ENCODE results near the gene SPSB4. TPM values are rescaled to one million over a fixed set of nuclear protein-coding genes. Genes with fewer than 3 reads are reported as not detected.

SPSB4 gene
- total and polyA plus RNA-seq, 9 of the 15 experiments (the other 6 are each of a cell fraction or from before 2014, with no cell fraction given), result not detected

DNA sequence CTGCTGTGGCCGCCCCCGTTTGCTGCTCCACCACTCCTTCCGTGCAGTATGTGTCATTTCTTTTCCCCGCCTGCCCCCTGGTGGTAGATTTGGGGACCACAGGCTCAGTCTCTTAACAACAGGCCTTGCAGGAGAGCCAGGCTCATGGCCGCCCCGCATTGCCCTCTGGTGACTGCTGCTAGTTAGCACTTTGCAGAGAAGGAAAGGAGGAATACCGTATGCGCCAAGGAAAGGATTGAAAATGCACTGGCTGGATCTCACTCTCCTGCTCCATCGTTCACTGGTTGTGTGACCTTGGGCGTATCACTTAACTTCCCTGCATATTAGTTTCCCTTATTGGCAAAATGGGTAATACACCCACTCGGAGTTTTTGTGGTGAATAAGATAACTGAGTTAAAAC, 141.2 kb downstream of the SPSB4 start (continued):
- no peak for TF ChIP-seq MTF1 (CRISPR knock-in tag; IDR thresholded peaks at IDR 0.05; ENCODE audit: borderline replicate concordance)
- TF ChIP-seq, protein P1, sequence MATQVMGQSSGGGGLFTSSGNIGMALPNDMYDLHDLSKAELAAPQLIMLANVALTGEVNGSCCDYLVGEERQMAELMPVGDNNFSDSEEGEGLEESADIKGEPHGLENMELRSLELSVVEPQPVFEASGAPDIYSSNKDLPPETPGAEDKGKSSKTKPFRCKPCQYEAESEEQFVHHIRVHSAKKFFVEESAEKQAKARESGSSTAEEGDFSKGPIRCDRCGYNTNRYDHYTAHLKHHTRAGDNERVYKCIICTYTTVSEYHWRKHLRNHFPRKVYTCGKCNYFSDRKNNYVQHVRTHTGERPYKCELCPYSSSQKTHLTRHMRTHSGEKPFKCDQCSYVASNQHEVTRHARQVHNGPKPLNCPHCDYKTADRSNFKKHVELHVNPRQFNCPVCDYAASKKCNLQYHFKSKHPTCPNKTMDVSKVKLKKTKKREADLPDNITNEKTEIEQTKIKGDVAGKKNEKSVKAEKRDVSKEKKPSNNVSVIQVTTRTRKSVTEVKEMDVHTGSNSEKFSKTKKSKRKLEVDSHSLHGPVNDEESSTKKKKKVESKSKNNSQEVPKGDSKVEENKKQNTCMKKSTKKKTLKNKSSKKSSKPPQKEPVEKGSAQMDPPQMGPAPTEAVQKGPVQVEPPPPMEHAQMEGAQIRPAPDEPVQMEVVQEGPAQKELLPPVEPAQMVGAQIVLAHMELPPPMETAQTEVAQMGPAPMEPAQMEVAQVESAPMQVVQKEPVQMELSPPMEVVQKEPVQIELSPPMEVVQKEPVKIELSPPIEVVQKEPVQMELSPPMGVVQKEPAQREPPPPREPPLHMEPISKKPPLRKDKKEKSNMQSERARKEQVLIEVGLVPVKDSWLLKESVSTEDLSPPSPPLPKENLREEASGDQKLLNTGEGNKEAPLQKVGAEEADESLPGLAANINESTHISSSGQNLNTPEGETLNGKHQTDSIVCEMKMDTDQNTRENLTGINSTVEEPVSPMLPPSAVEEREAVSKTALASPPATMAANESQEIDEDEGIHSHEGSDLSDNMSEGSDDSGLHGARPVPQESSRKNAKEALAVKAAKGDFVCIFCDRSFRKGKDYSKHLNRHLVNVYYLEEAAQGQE (IDR thresholded peaks at IDR 0.05; ENCODE audit: borderline replicate concordance), result peak; percentile 90
- TF ChIP-seq, protein P1 (CRISPR knock-in tag; IDR thresholded peaks at IDR 0.05; ENCODE audit: low read depth), result no peak
- no peak for TF ChIP-seq SAP30 (IDR thresholded peaks at IDR 0.05; ENCODE audit: borderline replicate concordance, insufficient read depth, low read depth, low read length, poor library complexity, severe bottlenecking)
- TF ChIP-seq STAG1 (CRISPR knock-in tag; IDR thresholded peaks at IDR 0.05; ENCODE audit: borderline replicate concordance), result peak; percentile 95
- 0 out of 2 replicates have a peak, but pooled peaks have one; percentile 38 for TF ChIP-seq ELF1 (tag; IDR thresholded peaks at IDR 0.05)
- TF ChIP-seq POLR3G (IDR thresholded peaks at IDR 0.05; ENCODE audit: extremely low read depth, insufficient read length, insufficient replicate concordance), result no peak
- TF ChIP-seq, protein P2, sequence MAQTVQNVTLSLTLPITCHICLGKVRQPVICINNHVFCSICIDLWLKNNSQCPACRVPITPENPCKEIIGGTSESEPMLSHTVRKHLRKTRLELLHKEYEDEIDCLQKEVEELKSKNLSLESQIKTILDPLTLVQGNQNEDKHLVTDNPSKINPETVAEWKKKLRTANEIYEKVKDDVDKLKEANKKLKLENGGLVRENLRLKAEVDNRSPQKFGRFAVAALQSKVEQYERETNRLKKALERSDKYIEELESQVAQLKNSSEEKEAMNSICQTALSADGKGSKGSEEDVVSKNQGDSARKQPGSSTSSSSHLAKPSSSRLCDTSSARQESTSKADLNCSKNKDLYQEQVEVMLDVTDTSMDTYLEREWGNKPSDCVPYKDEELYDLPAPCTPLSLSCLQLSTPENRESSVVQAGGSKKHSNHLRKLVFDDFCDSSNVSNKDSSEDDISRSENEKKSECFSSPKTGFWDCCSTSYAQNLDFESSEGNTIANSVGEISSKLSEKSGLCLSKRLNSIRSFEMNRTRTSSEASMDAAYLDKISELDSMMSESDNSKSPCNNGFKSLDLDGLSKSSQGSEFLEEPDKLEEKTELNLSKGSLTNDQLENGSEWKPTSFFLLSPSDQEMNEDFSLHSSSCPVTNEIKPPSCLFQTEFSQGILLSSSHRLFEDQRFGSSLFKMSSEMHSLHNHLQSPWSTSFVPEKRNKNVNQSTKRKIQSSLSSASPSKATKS (CRISPR knock-in tag; IDR thresholded peaks at IDR 0.05), result no peak
- peak; percentile 14; the same call in 1 of the 2 replicates for TF ChIP-seq ESRRA (IDR thresholded peaks at IDR 0.05; ENCODE audit: borderline replicate concordance, low read depth)
- TF ChIP-seq, protein P3, sequence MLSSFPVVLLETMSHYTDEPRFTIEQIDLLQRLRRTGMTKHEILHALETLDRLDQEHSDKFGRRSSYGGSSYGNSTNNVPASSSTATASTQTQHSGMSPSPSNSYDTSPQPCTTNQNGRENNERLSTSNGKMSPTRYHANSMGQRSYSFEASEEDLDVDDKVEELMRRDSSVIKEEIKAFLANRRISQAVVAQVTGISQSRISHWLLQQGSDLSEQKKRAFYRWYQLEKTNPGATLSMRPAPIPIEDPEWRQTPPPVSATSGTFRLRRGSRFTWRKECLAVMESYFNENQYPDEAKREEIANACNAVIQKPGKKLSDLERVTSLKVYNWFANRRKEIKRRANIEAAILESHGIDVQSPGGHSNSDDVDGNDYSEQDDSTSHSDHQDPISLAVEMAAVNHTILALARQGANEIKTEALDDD (IDR thresholded peaks at IDR 0.05), result peak; percentile 75; the same call in 1 of the 2 replicates
- no peak for TF ChIP-seq U2AF2 (optimal IDR thresholded peaks at IDR 0.05; ENCODE audit: low read depth, low read length)
- TF ChIP-seq, protein P4, sequence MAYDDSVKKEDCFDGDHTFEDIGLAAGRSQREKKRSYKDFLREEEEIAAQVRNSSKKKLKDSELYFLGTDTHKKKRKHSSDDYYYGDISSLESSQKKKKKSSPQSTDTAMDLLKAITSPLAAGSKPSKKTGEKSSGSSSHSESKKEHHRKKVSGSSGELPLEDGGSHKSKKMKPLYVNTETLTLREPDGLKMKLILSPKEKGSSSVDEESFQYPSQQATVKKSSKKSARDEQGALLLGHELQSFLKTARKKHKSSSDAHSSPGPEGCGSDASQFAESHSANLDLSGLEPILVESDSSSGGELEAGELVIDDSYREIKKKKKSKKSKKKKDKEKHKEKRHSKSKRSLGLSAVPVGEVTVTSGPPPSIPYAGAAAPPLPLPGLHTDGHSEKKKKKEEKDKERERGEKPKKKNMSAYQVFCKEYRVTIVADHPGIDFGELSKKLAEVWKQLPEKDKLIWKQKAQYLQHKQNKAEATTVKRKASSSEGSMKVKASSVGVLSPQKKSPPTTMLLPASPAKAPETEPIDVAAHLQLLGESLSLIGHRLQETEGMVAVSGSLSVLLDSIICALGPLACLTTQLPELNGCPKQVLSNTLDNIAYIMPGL (CRISPR knock-in tag; IDR thresholded peaks at IDR 0.05), result no peak; the same call in 1 of the 2 replicates
- peak; percentile 41; the same call in 1 of the 2 replicates for TF ChIP-seq GABPB1 (CRISPR knock-in tag; IDR thresholded peaks at IDR 0.05)
- TF ChIP-seq MAZ (CRISPR knock-in tag; conservative IDR thresholded peaks at IDR 0.05 in 1 of 2, IDR thresholded peaks at IDR 0.05 in 1 of 2), result 0 out of 4 replicates have a peak, but pooled peaks of 1 of the 2 experiments have one; percentile 43
- peak; percentile 61 for TF ChIP-seq CC2D1A (IDR thresholded peaks at IDR 0.05)
